GM13977 (cell line): ENCODE results near the gene RITA1.

Source experiments
- DNase-seq: peaks from one replicate; pipeline ENCODE4 v3.0.0; 2012; ENCODE audit warnings: low spot score
- CTCF ChIP-seq: IDR thresholded peaks from 2 replicates; pipeline ENCODE4 v1.5.1; 2012; ENCODE audit warnings: mild to moderate bottlenecking, control low read depth; ENCODE audit not compliant: insufficient read depth; ENCODE audit errors: extremely low read depth, missing control alignments
- in situ Hi-C: fragments of 300-500 bp; cut with MboI; formaldehyde crosslinking; loops from one replicate; pipeline ENCODE4 v1.12.0; 2022; ENCODE audit warnings: low sequenced_read_pairs, low pct_unique_long_range_greater_than_20kb, mixed read lengths, inconsistent platforms; ENCODE audit not compliant: unreplicated experiment

Gene RITA1

GRCh38 chr12:113186033-113186365 lies 478 bp downstream of the RITA1 start:
- in situ Hi-C loops: loop anchor here (25.0 kb wide), 1 partner anchor 226 kb away; the partner anchor contains the start of genes SDS and SDSL
- no peak for TF ChIP-seq CTCF
- DNase-seq: no peak

GRCh38 chr12:113186666-113187325 lies 1.3 kb downstream of the RITA1 start:
- TF ChIP-seq CTCF: no peak
- in situ Hi-C loops: loop anchor here (25.0 kb wide), 1 partner anchor 226 kb away; the partner anchor contains the start of genes SDS and SDSL
- no peak for DNase-seq

- in situ Hi-C loops: loop anchor here (25.0 kb wide), 1 partner anchor 223 kb away; the partner anchor contains the start of genes SDS and SDSL
- no peak for DNase-seq
- no peak for TF ChIP-seq CTCF
Observed at GRCh38 chr12:113189361-113189760, 3.8 kb downstream of the RITA1 start.

GRCh38 chr12:113190761-113191160 lies 5.2 kb downstream of the RITA1 start:
- DNase-seq: no peak
- TF ChIP-seq CTCF: no peak
- in situ Hi-C loops: loop anchor here (25.0 kb wide), 1 partner anchor 222 kb away; the partner anchor contains the start of genes SDS and SDSL

- in situ Hi-C loops: loop anchor here (25.0 kb wide), 1 partner anchor 221 kb away; the partner anchor contains the start of genes SDS and SDSL
- no peak for DNase-seq
- TF ChIP-seq CTCF: no peak
Observed at GRCh38 chr12:113191227-113191626, 5.7 kb downstream of the RITA1 start.

- in situ Hi-C loops: loop anchor here (25.0 kb wide), 1 partner anchor 217 kb away; the partner anchor contains the start of genes SDS and SDSL
- no peak for TF ChIP-seq CTCF
- no peak for DNase-seq
Observed at GRCh38 chr12:113194971-113195391, 9.5 kb downstream of the RITA1 start.
